ENCODE measurements around the gene CD300LG. TPM values are rescaled to one million over a fixed set of nuclear protein-coding genes. Genes with fewer than 3 reads are reported as not detected.

Gene CD300LG
- total RNA-seq, 2 experiments from 2014 or later: not detected

- POLR2A ChIA-PET: no interaction called here
- Mint-ChIP-seq H3K27ac (no peak overlapping the region), H3K4me3 (no peak overlapping the region), H3K27me3 (ENCODE audit: low read depth) (peaks cover 11% of the 10 kb centered on the region), H3K4me1 (ENCODE audit: low read depth) (peaks cover 2% of the 10 kb centered on the region), H3K9me3 (ENCODE audit: insufficient read depth) (no peaks in the 10 kb centered on the region), H3K36me3 (ENCODE audit: low read depth) (no peaks in the 10 kb centered on the region)
- DNase-seq (no peak), ATAC-seq (no peak)
- CTCF ChIA-PET: no interaction called here
These were observed 28.6 kb downstream of the CD300LG start for GRCh38 chr17:43875476-43876147.

GRCh38 chr17:43877031-43877430, 30.1 kb downstream of the CD300LG start:
- ChIA-PET CTCF (interaction anchor here (1.3 to 4.7 kb wide), 8 partner anchors 9 to 167 kb away, joined by 3 to 38 read pairs (median 14); partner anchors contain the start of gene MPP2), POLR2A (no interaction called here)
- Mint-ChIP-seq H3K36me3 (ENCODE audit: low read depth) (no peaks in the 10 kb centered on the region), H3K4me1 (ENCODE audit: low read depth) (peaks cover 2% of the 10 kb centered on the region), H3K9me3 (ENCODE audit: insufficient read depth) (no peaks in the 10 kb centered on the region), H3K4me3 (no peak overlapping the region), H3K27ac (no peak overlapping the region), H3K27me3 (ENCODE audit: low read depth) (peaks cover 11% of the 10 kb centered on the region)
- DNase-seq (no peak), ATAC-seq (no peak)

GRCh38 chr17:43877451-43878155, 30.6 kb downstream of the CD300LG start:
- peaks cover 6% of the 10 kb centered on the region for H3K27me3 Mint-ChIP-seq (ENCODE audit: low read depth)
- POLR2A ChIA-PET: no interaction called here

GRCh38 chr17:43878260-43879175, 31.5 kb downstream of the CD300LG start:
- Mint-ChIP-seq H3K4me1 (ENCODE audit: low read depth) (peaks cover 2% of the 10 kb centered on the region), H3K4me3 (no peak overlapping the region), H3K27ac (no peak overlapping the region), H3K36me3 (ENCODE audit: low read depth) (no peaks in the 10 kb centered on the region), H3K27me3 (ENCODE audit: low read depth) (peaks cover 2% of the 10 kb centered on the region), H3K9me3 (ENCODE audit: insufficient read depth) (no peaks in the 10 kb centered on the region)
- ATAC-seq (peak; percentile 83), DNase-seq (peak; percentile 70)
- ChIA-PET POLR2A (no interaction called here), CTCF (interaction anchor here (0.7 to 4.7 kb wide), 25 partner anchors 11 to 498 kb away, joined by 3 to 38 read pairs (median 6); partner anchors contain the start of genes ETV4, MPP2 and PPY)

More at GRCh38 chr17:43877451-43878155, 30.6 kb downstream of the CD300LG start:
- no peak for DNase-seq
- H3K9me3 Mint-ChIP-seq (ENCODE audit: insufficient read depth): no peaks in the 10 kb centered on the region
- CTCF ChIA-PET: interaction anchor here (0.9 to 4.7 kb wide), 21 partner anchors 10 to 499 kb away, joined by 3 to 38 read pairs (median 7); partner anchors contain the start of genes ETV4, MPP2 and PPY
- H3K36me3 Mint-ChIP-seq (ENCODE audit: low read depth): no peaks in the 10 kb centered on the region
- no peak overlapping the region for H3K4me3 Mint-ChIP-seq
- H3K4me1 Mint-ChIP-seq (ENCODE audit: low read depth): peaks cover 2% of the 10 kb centered on the region
- no peak overlapping the region for H3K27ac Mint-ChIP-seq
- no peak for ATAC-seq

- peaks cover 2% of the 10 kb centered on the region for H3K4me1 Mint-ChIP-seq (ENCODE audit: low read depth)
- ATAC-seq (no peak), DNase-seq (no peak)
- H3K9me3 Mint-ChIP-seq (ENCODE audit: insufficient read depth): no peaks in the 10 kb centered on the region
- POLR2A ChIA-PET: interaction anchor here (0.6 kb wide), 1 partner anchor 409 kb away, joined by 3 read pairs; no protein-coding TSS in a partner anchor
- H3K27ac Mint-ChIP-seq: no peak overlapping the region
- no peaks in the 10 kb centered on the region for H3K36me3 Mint-ChIP-seq (ENCODE audit: low read depth)
- CTCF ChIA-PET: interaction anchor here (1.0 to 4.7 kb wide), 16 partner anchors 9 to 244 kb away, joined by 3 to 38 read pairs (median 4); partner anchors contain the start of genes HDAC5 and PPY
- H3K4me3 Mint-ChIP-seq: no peak overlapping the region
- peaks cover 2% of the 10 kb centered on the region for H3K27me3 Mint-ChIP-seq (ENCODE audit: low read depth)
These were observed 32.9 kb downstream of the CD300LG start for GRCh38 chr17:43879723-43880419.

GRCh38 chr17:43880420-43880991, 33.5 kb downstream of the CD300LG start:
- no peaks in the 10 kb centered on the region for H3K36me3 Mint-ChIP-seq (ENCODE audit: low read depth)
- no peak overlapping the region for H3K27ac Mint-ChIP-seq
- H3K9me3 Mint-ChIP-seq (ENCODE audit: insufficient read depth): no peaks in the 10 kb centered on the region
- peaks cover 2% of the 10 kb centered on the region for H3K27me3 Mint-ChIP-seq (ENCODE audit: low read depth)
- ATAC-seq (peak; percentile 59), DNase-seq (peak; percentile 57)
- no peak overlapping the region for H3K4me3 Mint-ChIP-seq
- ChIA-PET POLR2A (interaction anchor here (0.6 kb wide), 1 partner anchor 408 kb away, joined by 3 read pairs; no protein-coding TSS in a partner anchor), CTCF (interaction anchor here (0.8 to 4.7 kb wide), 16 partner anchors 9 to 243 kb away, joined by 3 to 38 read pairs (median 4); partner anchors contain the start of gene HDAC5)
- peaks cover 2% of the 10 kb centered on the region for H3K4me1 Mint-ChIP-seq (ENCODE audit: low read depth)

GRCh38 chr17:43881181-43881580, 34.2 kb downstream of the CD300LG start:
- Mint-ChIP-seq H3K4me1 (ENCODE audit: low read depth) (peaks cover 2% of the 10 kb centered on the region), H3K27ac (no peak overlapping the region), H3K27me3 (ENCODE audit: low read depth) (peaks cover 2% of the 10 kb centered on the region), H3K36me3 (ENCODE audit: low read depth) (no peaks in the 10 kb centered on the region), H3K9me3 (ENCODE audit: insufficient read depth) (no peaks in the 10 kb centered on the region), H3K4me3 (no peak overlapping the region)
- ATAC-seq (no peak), DNase-seq (no peak)
- CTCF ChIA-PET: interaction anchor here (0.7 to 4.7 kb wide), 15 partner anchors 8 to 242 kb away, joined by 3 to 38 read pairs (median 4); partner anchors contain the start of gene HDAC5
- POLR2A ChIA-PET: no interaction called here

- Mint-ChIP-seq H3K36me3 (ENCODE audit: low read depth) (no peaks in the 10 kb centered on the region), H3K9me3 (ENCODE audit: insufficient read depth) (no peaks in the 10 kb centered on the region), H3K27ac (no peak overlapping the region), H3K27me3 (ENCODE audit: low read depth) (peaks cover 8% of the 10 kb centered on the region), H3K4me3 (no peak overlapping the region), H3K4me1 (ENCODE audit: low read depth) (peaks cover 2% of the 10 kb centered on the region)
- CTCF ChIA-PET: interaction anchor here (2.3 to 4.7 kb wide), 2 partner anchors 12 to 27 kb away, joined by 9 to 38 read pairs; no protein-coding TSS in a partner anchor
- DNase-seq (no peak), ATAC-seq (no peak)
- POLR2A ChIA-PET: no interaction called here
These were observed 35.0 kb downstream of the CD300LG start for GRCh38 chr17:43881758-43882505.

GRCh38 chr17:43882761-43883415, 35.9 kb downstream of the CD300LG start:
- no peak for DNase-seq
- no peak for ATAC-seq
- Mint-ChIP-seq H3K27ac (no peak overlapping the region), H3K9me3 (ENCODE audit: insufficient read depth) (no peaks in the 10 kb centered on the region), H3K4me3 (no peak overlapping the region), H3K36me3 (ENCODE audit: low read depth) (no peaks in the 10 kb centered on the region), H3K27me3 (ENCODE audit: low read depth) (peaks cover 8% of the 10 kb centered on the region), H3K4me1 (ENCODE audit: low read depth) (peaks cover 2% of the 10 kb centered on the region)
- ChIA-PET CTCF (interaction anchor here (0.9 kb wide), 1 partner anchor 117 kb away, joined by 3 read pairs; no protein-coding TSS in a partner anchor), POLR2A (no interaction called here)

- ChIA-PET CTCF (interaction anchor here (0.7 to 3.3 kb wide), 2 partner anchors 9 to 442 kb away, joined by 3 to 22 read pairs; no protein-coding TSS in a partner anchor), POLR2A (interaction anchor here (0.6 kb wide), 1 partner anchor 521 kb away, joined by 3 read pairs; no protein-coding TSS in a partner anchor)
- Mint-ChIP-seq H3K36me3 (ENCODE audit: low read depth) (no peaks in the 10 kb centered on the region), H3K9me3 (ENCODE audit: insufficient read depth) (no peaks in the 10 kb centered on the region), H3K4me3 (no peak overlapping the region), H3K4me1 (ENCODE audit: low read depth) (no peaks in the 10 kb centered on the region), H3K27ac (no peak overlapping the region), H3K27me3 (ENCODE audit: low read depth) (peaks cover 8% of the 10 kb centered on the region)
- DNase-seq (no peak), ATAC-seq (no peak)
These were observed 41.6 kb downstream of the CD300LG start for GRCh38 chr17:43888548-43888947.

Data from activated CD8-positive, alpha-beta T cell treated with anti-CD3 and anti-CD28 coated beads, Interleukin-2, amount 10 ng/mL, durations not matched to agents 7 days and 5 days (primary cell).